HG02852 (cell line): ENCODE measurements around the gene DUSP8.

Source experiments
- ATAC-seq: cut with Tn5 transposase; IDR thresholded peaks from one replicate; pipeline ENCODE4 v1.9.1; 2021; ENCODE audit warnings: mild to moderate bottlenecking, moderate library complexity; ENCODE audit not compliant: unreplicated experiment

DUSP8 gene

DNA sequence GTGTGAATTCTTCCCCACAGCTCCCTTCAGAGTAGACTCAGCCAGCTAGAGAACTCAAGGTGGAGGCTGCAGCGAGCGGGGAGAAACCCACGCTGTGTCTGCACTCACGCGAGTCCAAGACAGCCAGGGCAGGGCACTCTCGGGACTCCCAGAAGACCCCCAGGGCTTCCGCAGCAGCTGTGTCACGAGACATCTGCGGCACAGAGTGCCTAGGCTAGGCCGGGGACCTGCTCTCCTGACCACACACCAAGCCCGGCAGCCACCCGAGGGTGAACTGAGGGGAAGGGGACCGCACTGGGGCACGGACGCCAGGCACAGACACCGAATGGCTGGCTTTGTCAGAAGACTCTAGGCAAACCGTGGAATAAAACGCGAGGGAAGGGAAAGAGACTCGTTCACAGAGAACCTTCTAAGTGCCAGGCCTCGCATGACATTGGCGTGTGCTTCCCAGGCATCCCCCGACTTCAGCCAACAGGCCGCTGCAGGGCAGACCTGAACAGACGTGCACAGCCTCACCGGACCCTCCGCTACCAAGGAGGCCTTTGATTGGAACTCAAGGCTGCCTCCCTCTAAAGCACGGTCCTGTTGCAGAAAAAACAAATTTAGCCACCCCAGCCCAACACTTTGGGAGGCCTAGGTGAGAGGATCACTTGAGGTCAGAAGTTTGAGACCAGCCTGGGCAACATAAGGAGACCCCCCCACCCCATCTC, 67.3 kb downstream of the DUSP8 start:
- ATAC-seq: no peak

DNA sequence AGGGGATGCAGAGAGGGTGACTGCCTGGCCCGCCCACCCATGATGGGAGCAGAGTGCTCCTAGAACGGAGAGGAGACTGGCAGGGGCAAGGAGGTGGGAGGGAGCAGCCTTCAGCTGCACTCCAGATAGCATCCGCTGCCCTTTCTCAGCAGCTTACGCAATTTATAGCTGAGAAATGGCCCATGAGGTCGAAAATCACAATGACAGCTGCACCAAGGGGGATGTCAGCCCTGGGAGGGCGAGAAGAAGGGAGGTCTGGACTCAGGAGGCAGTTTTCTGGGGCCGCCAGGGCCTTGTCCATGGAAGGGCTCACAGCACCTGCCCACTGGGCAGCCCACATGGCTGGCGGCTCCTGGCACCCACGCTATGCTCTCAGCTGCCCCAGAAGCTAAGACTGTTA, 67.9 kb downstream of the DUSP8 start:
- no peak for ATAC-seq
